OCI-LY7 (cell line): Measurements from ENCODE around the gene LYPLAL1.

Experiments
- CTCF ChIP-seq: fragments of 200-600 bp; sonication (generic); conservative IDR thresholded peaks from 2 replicates; pipeline ENCODE4 v1.5.1; 2014; ENCODE audit warnings: mild to moderate bottlenecking, antibody characterized with exemption, low read length, moderate library complexity, mixed read lengths
- EZH2phosphoT487 ChIP-seq: fragments of 200-600 bp; sonication (generic); IDR thresholded peaks from 2 replicates; pipeline ENCODE4 v1.6.1; 2018; ENCODE audit warnings: low read depth, borderline replicate concordance, mild to moderate bottlenecking, mixed run types, antibody characterized with exemption, low read length, moderate library complexity, mixed read lengths

GRCh38 chr1:219177940-219178339 lies 4.3 kb downstream of the LYPLAL1 start:
- no peak for TF ChIP-seq CTCF
- no peak for TF ChIP-seq EZH2phosphoT487
